Activated CD4-positive, alpha-beta memory T cell treated with anti-CD3 and anti-CD28 coated beads for 36 hours (primary cell): ENCODE measurements around the gene KRT17. TPM values are rescaled to one million over a fixed set of nuclear protein-coding genes. Genes with fewer than 3 reads are reported as not detected.

Experiments used
- CTCF ChIA-PET: fragments of 350-600 bp; sonication (Branson Sonifier 250); formaldehyde crosslinking; loops from one replicate; lab custom pipeline; 2021; ENCODE audit warnings: antibody characterized with exemption, inconsistent platforms; lab: Charles Lee
- POLR2A ChIA-PET: fragments of 350-600 bp; sonication (Branson Sonifier 250); formaldehyde crosslinking; loops from one replicate; lab custom pipeline; 2021; ENCODE audit warnings: antibody characterized with exemption; lab: Charles Lee
- DNase-seq: peaks from one replicate; pipeline ENCODE4 v3.0.0-alpha.2; 2020
- H3K27ac Mint-ChIP-seq: one replicate; pipeline ENCODE4 v1.8.0; 2021; ENCODE audit warnings: mixed read lengths
- H3K27me3 Mint-ChIP-seq: one replicate; pipeline ENCODE4 v1.8.0; 2021; ENCODE audit warnings: mixed read lengths
- H3K36me3 Mint-ChIP-seq: one replicate; pipeline ENCODE4 v1.8.0; 2021; ENCODE audit warnings: mixed read lengths
- H3K4me1 Mint-ChIP-seq: one replicate; pipeline ENCODE4 v1.8.0; 2021; ENCODE audit warnings: low read depth, mixed read lengths
- H3K4me3 Mint-ChIP-seq: one replicate; pipeline ENCODE4 v1.8.0; 2021; ENCODE audit warnings: mild to moderate bottlenecking, mixed read lengths
- H3K9me3 Mint-ChIP-seq: one replicate; pipeline ENCODE4 v1.8.0; 2021; ENCODE audit warnings: mixed read lengths
- intact Hi-C: fragments of 100-400 bp; cut with micrococcal nuclease; formaldehyde crosslinking; loops from one replicate; pipeline ENCODE4 v1.15.1; 2023
- total RNA-seq, 2 experiments: library from RNA; stranded (reverse); gene quantifications; one replicate each; pipeline ENCODE4 v1.2.3, GENCODE V29; 2021

Gene KRT17
- total RNA-seq, 2 experiments from 2014 or later: not detected

- CTCF ChIA-PET: interaction anchor here (0.7 to 12.2 kb wide), 6 partner anchors 12 to 857 kb away, joined by 3 to 450 read pairs (median 24); no protein-coding TSS in a partner anchor
- H3K27me3 Mint-ChIP-seq: peaks cover 1% of the 10 kb centered on the region
- no peak for DNase-seq
- H3K36me3 Mint-ChIP-seq: no peaks in the 10 kb centered on the region
- intact Hi-C loops: loop anchor here (5.0 to 10.0 kb wide), 3 partner anchors 753 to 1035 kb away; no protein-coding TSS in a partner anchor
- H3K4me3 Mint-ChIP-seq: no peak overlapping the region
- no peaks in the 10 kb centered on the region for H3K9me3 Mint-ChIP-seq
- POLR2A ChIA-PET: no interaction called here
- no peak overlapping the region for H3K27ac Mint-ChIP-seq
- no peaks in the 10 kb centered on the region for H3K4me1 Mint-ChIP-seq
Observed at GRCh38 chr17:41660221-41660711, 35.9 kb upstream of the KRT17 start.

- intact Hi-C loops: loop anchor here (5.0 to 10.0 kb wide), 3 partner anchors 752 to 1035 kb away; no protein-coding TSS in a partner anchor
- ChIA-PET POLR2A (no interaction called here), CTCF (interaction anchor here (0.7 to 12.2 kb wide), 4 partner anchors 11 to 109 kb away, joined by 3 to 450 read pairs (median 80); no protein-coding TSS in a partner anchor)
- Mint-ChIP-seq H3K27ac (no peak overlapping the region), H3K27me3 (peaks cover 1% of the 10 kb centered on the region), H3K4me3 (no peak overlapping the region), H3K36me3 (no peaks in the 10 kb centered on the region), H3K4me1 (no peaks in the 10 kb centered on the region), H3K9me3 (no peaks in the 10 kb centered on the region)
- DNase-seq: no peak
Observed at GRCh38 chr17:41659427-41660212, 35.2 kb upstream of the KRT17 start.

- Mint-ChIP-seq H3K27me3 (peaks cover 1% of the 10 kb centered on the region), H3K4me3 (no peak overlapping the region), H3K4me1 (no peaks in the 10 kb centered on the region), H3K36me3 (no peaks in the 10 kb centered on the region), H3K9me3 (no peaks in the 10 kb centered on the region), H3K27ac (no peak overlapping the region)
- POLR2A ChIA-PET: no interaction called here
- intact Hi-C loops: no loop called here
- no peak for DNase-seq
- CTCF ChIA-PET: interaction anchor here (1.8 to 6.1 kb wide), 2 partner anchors 10 to 109 kb away, joined by 11 to 142 read pairs; no protein-coding TSS in a partner anchor
Observed at GRCh38 chr17:41658846-41659245, 34.5 kb upstream of the KRT17 start.

- no peak for DNase-seq
- no peaks in the 10 kb centered on the region for H3K9me3 Mint-ChIP-seq
- no peaks in the 10 kb centered on the region for H3K36me3 Mint-ChIP-seq
- POLR2A ChIA-PET: no interaction called here
- no peak overlapping the region for H3K27ac Mint-ChIP-seq
- CTCF ChIA-PET: interaction anchor here (1.8 kb wide), 1 partner anchor 9 kb away, joined by 11 read pairs; no protein-coding TSS in a partner anchor
- no peak overlapping the region for H3K4me3 Mint-ChIP-seq
- H3K4me1 Mint-ChIP-seq: no peaks in the 10 kb centered on the region
- peaks cover 1% of the 10 kb centered on the region for H3K27me3 Mint-ChIP-seq
- intact Hi-C loops: no loop called here
Observed at GRCh38 chr17:41657936-41658335, 33.6 kb upstream of the KRT17 start.

GRCh38 chr17:41657176-41657754, 32.9 kb upstream of the KRT17 start:
- Mint-ChIP-seq H3K36me3 (no peaks in the 10 kb centered on the region), H3K27me3 (peaks cover 1% of the 10 kb centered on the region), H3K9me3 (no peaks in the 10 kb centered on the region), H3K4me3 (no peak overlapping the region), H3K27ac (no peak overlapping the region), H3K4me1 (no peaks in the 10 kb centered on the region)
- CTCF ChIA-PET: interaction anchor here (1.8 kb wide), 1 partner anchor 8 kb away, joined by 11 read pairs; no protein-coding TSS in a partner anchor
- POLR2A ChIA-PET: no interaction called here
- DNase-seq: no peak
- intact Hi-C loops: no loop called here

GRCh38 chr17:41656249-41657023, 32.1 kb upstream of the KRT17 start:
- Mint-ChIP-seq H3K27ac (no peak overlapping the region), H3K36me3 (no peaks in the 10 kb centered on the region), H3K4me1 (no peaks in the 10 kb centered on the region), H3K27me3 (peaks cover 1% of the 10 kb centered on the region), H3K9me3 (no peaks in the 10 kb centered on the region), H3K4me3 (no peak overlapping the region)
- DNase-seq: no peak
- POLR2A ChIA-PET: no interaction called here
- CTCF ChIA-PET: no interaction called here
- intact Hi-C loops: no loop called here

GRCh38 chr17:41655611-41656111, 31.3 kb upstream of the KRT17 start:
- Mint-ChIP-seq H3K4me1 (no peaks in the 10 kb centered on the region), H3K27ac (no peak overlapping the region), H3K27me3 (peaks cover 1% of the 10 kb centered on the region), H3K4me3 (no peak overlapping the region), H3K9me3 (no peaks in the 10 kb centered on the region), H3K36me3 (no peaks in the 10 kb centered on the region)
- POLR2A ChIA-PET: no interaction called here
- CTCF ChIA-PET: no interaction called here
- DNase-seq: no peak
- intact Hi-C loops: no loop called here

- H3K36me3 Mint-ChIP-seq: no peaks in the 10 kb centered on the region
- no peaks in the 10 kb centered on the region for H3K9me3 Mint-ChIP-seq
- intact Hi-C loops: no loop called here
- POLR2A ChIA-PET: no interaction called here
- CTCF ChIA-PET: interaction anchor here (1.4 to 13.0 kb wide), 2 partner anchors 10 to 106 kb away, joined by 6 to 450 read pairs; no protein-coding TSS in a partner anchor
- no peak overlapping the region for H3K4me3 Mint-ChIP-seq
- H3K27ac Mint-ChIP-seq: no peak overlapping the region
- DNase-seq: no peak
- H3K27me3 Mint-ChIP-seq: peaks cover 1% of the 10 kb centered on the region
- no peaks in the 10 kb centered on the region for H3K4me1 Mint-ChIP-seq
Observed at GRCh38 chr17:41654678-41655607, 30.6 kb upstream of the KRT17 start.

GRCh38 chr17:41653892-41654677, 29.7 kb upstream of the KRT17 start:
- DNase-seq: no peak
- H3K27ac Mint-ChIP-seq: no peak overlapping the region
- H3K4me3 Mint-ChIP-seq: no peak overlapping the region
- no peaks in the 10 kb centered on the region for H3K4me1 Mint-ChIP-seq
- intact Hi-C loops: no loop called here
- ChIA-PET CTCF (interaction anchor here (0.8 to 13.0 kb wide), 3 partner anchors 11 to 105 kb away, joined by 3 to 450 read pairs (median 6); no protein-coding TSS in a partner anchor), POLR2A (interaction anchor here (0.5 kb wide), 1 partner anchor 792 kb away, joined by 3 read pairs; no protein-coding TSS in a partner anchor)
- H3K27me3 Mint-ChIP-seq: peaks cover 1% of the 10 kb centered on the region
- H3K36me3 Mint-ChIP-seq: no peaks in the 10 kb centered on the region
- H3K9me3 Mint-ChIP-seq: no peaks in the 10 kb centered on the region

GRCh38 chr17:41653421-41653820, 29.0 kb upstream of the KRT17 start:
- no peaks in the 10 kb centered on the region for H3K36me3 Mint-ChIP-seq
- no peak for DNase-seq
- peaks cover 3% of the 10 kb centered on the region for H3K4me1 Mint-ChIP-seq
- intact Hi-C loops: no loop called here
- ChIA-PET POLR2A (interaction anchor here (0.5 kb wide), 1 partner anchor 793 kb away, joined by 3 read pairs; no protein-coding TSS in a partner anchor), CTCF (interaction anchor here (0.8 to 13.0 kb wide), 3 partner anchors 12 to 104 kb away, joined by 3 to 450 read pairs (median 6); no protein-coding TSS in a partner anchor)
- H3K27me3 Mint-ChIP-seq: peaks cover 1% of the 10 kb centered on the region
- no peak overlapping the region for H3K4me3 Mint-ChIP-seq
- H3K27ac Mint-ChIP-seq: no peak overlapping the region
- H3K9me3 Mint-ChIP-seq: no peaks in the 10 kb centered on the region
